H9 (cell line): ENCODE results near the gene PCCA. TPM values are rescaled to one million over a fixed set of nuclear protein-coding genes. Genes with fewer than 3 reads are reported as not detected.

Experiments
- DNase-seq: peaks from one replicate; pipeline ENCODE4 v3.0.0-alpha.2; 2017
- H2AFZ ChIP-seq: one replicate; pipeline ENCODE4 v1.6.1; 2013; ENCODE audit warnings: mild to moderate bottlenecking, low read length, control low read depth, moderate library complexity
- H2AK5ac ChIP-seq: 2 replicates; pipeline ENCODE4 v1.6.1; 2013; ENCODE audit warnings: low read length, control low read depth, mixed read lengths; ENCODE audit not compliant: insufficient read length
- H2BK120ac ChIP-seq: one replicate; pipeline ENCODE4 v1.6.1; 2013; ENCODE audit warnings: low read depth, mild to moderate bottlenecking, low read length, control low read depth, inconsistent platforms; ENCODE audit not compliant: poor library complexity, severe bottlenecking
- H2BK12ac ChIP-seq: 2 replicates; pipeline ENCODE4 v1.6.1; 2013; ENCODE audit warnings: low read length, control low read depth, mixed read lengths, low read depth; ENCODE audit not compliant: insufficient read length
- H2BK15ac ChIP-seq: 2 replicates; pipeline ENCODE4 v1.6.1; 2013; ENCODE audit warnings: low read depth, low read length, control low read depth
- H2BK20ac ChIP-seq: one replicate; pipeline ENCODE4 v1.6.1; 2013; ENCODE audit warnings: low read depth, mild to moderate bottlenecking, low read length, control low read depth, inconsistent platforms; ENCODE audit not compliant: poor library complexity, severe bottlenecking
- H2BK5ac ChIP-seq: 2 replicates; pipeline ENCODE4 v1.6.1; 2013; ENCODE audit warnings: low read length, control low read depth, mixed read lengths; ENCODE audit not compliant: insufficient read length
- H3K14ac ChIP-seq: 2 replicates; pipeline ENCODE4 v1.6.1; 2013; ENCODE audit warnings: low read length, control low read depth; ENCODE audit not compliant: insufficient read depth
- H3K18ac ChIP-seq: 2 replicates; pipeline ENCODE4 v1.6.1; 2013; ENCODE audit warnings: low read depth, mild to moderate bottlenecking, mixed read lengths, low read length, control low read depth; ENCODE audit not compliant: insufficient read length
- H3K23ac ChIP-seq: 2 replicates; pipeline ENCODE4 v1.6.1; 2013; ENCODE audit warnings: low read length, control low read depth, mixed read lengths, low read depth; ENCODE audit not compliant: insufficient read length
- H3K23me2 ChIP-seq: 2 replicates; pipeline ENCODE4 v1.6.1; 2013; ENCODE audit warnings: low read depth, mild to moderate bottlenecking, mixed read lengths, low read length, control low read depth; ENCODE audit not compliant: insufficient read length, poor library complexity, severe bottlenecking
- H3K27ac ChIP-seq: 2 replicates; pipeline ENCODE4 v1.5.1; 2013; ENCODE audit warnings: low read length, control low read depth, mixed read lengths, low read depth; ENCODE audit not compliant: insufficient read length
- H3K27me3 ChIP-seq: 2 replicates; pipeline ENCODE4 v1.6.1; 2013; ENCODE audit warnings: low read length, control low read depth, inconsistent platforms; ENCODE audit not compliant: insufficient read depth
- H3K4ac ChIP-seq: 2 replicates; pipeline ENCODE4 v1.6.1; 2013; ENCODE audit warnings: low read depth, mild to moderate bottlenecking, control low read depth, inconsistent platforms, low read length, moderate library complexity
- H3K4me1 ChIP-seq: 2 replicates; pipeline ENCODE4 v1.6.1; 2013; ENCODE audit warnings: low read length, control low read depth, inconsistent platforms; ENCODE audit not compliant: insufficient read depth
- H3K4me2 ChIP-seq: 2 replicates; pipeline ENCODE4 v1.6.1; 2013; ENCODE audit warnings: low read length, control low read depth, mixed read lengths; ENCODE audit not compliant: insufficient read length, insufficient read depth
- H3K56ac ChIP-seq: 2 replicates; pipeline ENCODE4 v1.6.1; 2013; ENCODE audit warnings: low read depth, mild to moderate bottlenecking, mixed read lengths, low read length, control low read depth; ENCODE audit not compliant: insufficient read length
- H3K79me1 ChIP-seq: 2 replicates; pipeline ENCODE4 v1.6.1; 2013; ENCODE audit warnings: low read depth, mild to moderate bottlenecking, moderate library complexity, low read length, control low read depth, inconsistent platforms; ENCODE audit not compliant: insufficient read depth, poor library complexity, severe bottlenecking
- H3K79me2 ChIP-seq: 2 replicates; pipeline ENCODE4 v1.6.1; 2013; ENCODE audit warnings: low read length, control low read depth, inconsistent platforms; ENCODE audit not compliant: insufficient read depth
- H3K9ac ChIP-seq: 2 replicates; pipeline ENCODE4 v1.6.1; 2013; ENCODE audit warnings: low read length, control low read depth, mixed read lengths; ENCODE audit not compliant: insufficient read length; ENCODE audit errors: extremely low read depth
- H3K9me3 ChIP-seq: one replicate; pipeline ENCODE4 v1.6.1; 2013; ENCODE audit warnings: low read depth, low read length, inconsistent platforms; ENCODE audit not compliant: control insufficient read depth
- H3T11ph ChIP-seq: one replicate; pipeline ENCODE4 v1.6.1; 2013; ENCODE audit warnings: mild to moderate bottlenecking, low read length, control low read depth, inconsistent platforms
- H4K20me1 ChIP-seq: one replicate; pipeline ENCODE4 v1.6.1; 2013; ENCODE audit not compliant: control insufficient read depth, insufficient read length, insufficient read depth
- H4K5ac ChIP-seq: 2 replicates; pipeline ENCODE4 v1.6.1; 2013; ENCODE audit warnings: low read depth, mild to moderate bottlenecking, mixed read lengths, low read length, control low read depth; ENCODE audit not compliant: insufficient read length
- H4K8ac ChIP-seq: replicated peaks from 2 replicates; pipeline ENCODE4 v1.6.1; 2013; ENCODE audit warnings: low read length, control low read depth, mixed read lengths, low read depth; ENCODE audit not compliant: insufficient read length
- H4K91ac ChIP-seq: 2 replicates; pipeline ENCODE4 v1.6.1; 2013; ENCODE audit warnings: low read depth, mild to moderate bottlenecking, moderate library complexity, mixed read lengths, low read length, control low read depth; ENCODE audit not compliant: insufficient read length
- H3K27ac Mint-ChIP-seq, 3 experiments: 2 replicates in 2 of 3; 3 replicates in 1 of 3; pipeline ENCODE4 v1.8.0; 2020 to 2021; ENCODE audit warnings: mixed read lengths in 3 of 3, mild to moderate bottlenecking in 1 of 3, moderate library complexity in 1 of 3
- H3K27me3 Mint-ChIP-seq: 2 replicates; pipeline ENCODE4 v1.8.0; 2021; ENCODE audit warnings: low read depth, mild to moderate bottlenecking, moderate library complexity, mixed read lengths
- H3K36me3 Mint-ChIP-seq, 3 experiments: 2 replicates in 2 of 3; 3 replicates in 1 of 3; pipeline ENCODE4 v1.8.0; 2020 to 2021; ENCODE audit warnings: low read depth in 3 of 3, mixed read lengths in 3 of 3; ENCODE audit not compliant: insufficient read depth in 1 of 3
- H3K4me1 Mint-ChIP-seq, 2 experiments: 2 replicates each; pipeline ENCODE4 v1.8.0; 2020; ENCODE audit warnings: mixed read lengths in 2 of 2
- H3K4me3 Mint-ChIP-seq, 2 experiments: 2 replicates in 1 of 2; 3 replicates in 1 of 2; pipeline ENCODE4 v1.8.0; 2020 to 2021; ENCODE audit warnings: mild to moderate bottlenecking in 2 of 2, mixed read lengths in 2 of 2, moderate library complexity in 1 of 2
- H3K9me3 Mint-ChIP-seq, 2 experiments: 2 replicates in 1 of 2; 3 replicates in 1 of 2; pipeline ENCODE4 v1.8.0; 2020; ENCODE audit warnings: mild to moderate bottlenecking in 2 of 2, mixed read lengths in 2 of 2, moderate library complexity in 1 of 2
- WGBS: extraction: QIAGEN DNeasy Blood & Tissue Kit; methylation state at CpG from one replicate; pipeline ENCODE4 v1.1.7; 2013; ENCODE audit warnings: missing lambda C conversion rate, low lambda C conversion rate, mixed read lengths; ENCODE audit not compliant: insufficient read length; ENCODE audit errors: extremely low coverage; 5-methylcytosine and 5-hydroxymethylcytosine counted together
- total RNA-seq: library from RNA; stranded (reverse); gene quantifications from 2 replicates; pipeline ENCODE4 v1.2.1, GENCODE V29; 2021
- TF ChIP-seq, protein P1 (sequence below): fragments of 200-600 bp; sonication (generic); conservative IDR thresholded peaks from 3 replicates; pipeline ENCODE4 v1.8.0; 2021; ENCODE audit warnings: antibody characterized with exemption, mild to moderate bottlenecking

PCCA gene
- total RNA-seq, 1 experiment from 2014 or later, result 56.5 TPM

DNA sequence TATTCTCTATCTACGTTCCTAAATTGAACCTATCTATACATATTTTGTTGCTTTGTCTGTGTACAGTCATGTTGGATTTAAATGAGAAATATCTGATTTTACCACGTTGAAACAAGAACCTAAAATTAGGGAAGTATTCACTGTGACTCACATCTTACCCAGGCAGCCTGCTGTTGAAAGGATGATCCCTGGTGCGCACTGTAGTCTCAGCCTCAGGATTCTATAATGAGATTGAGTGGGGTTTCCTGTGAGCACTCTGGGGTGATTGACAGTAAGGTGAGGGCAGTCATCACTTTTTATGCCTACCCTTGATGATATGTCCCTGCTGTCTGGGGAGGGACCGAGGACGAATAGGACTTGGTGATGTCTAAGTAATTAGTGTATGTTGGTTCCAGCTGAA, 35.4 kb downstream of the PCCA start:
- Histone ChIP-seq H2BK20ac (no peak overlapping the region), H2BK120ac (no peak overlapping the region), H3K23ac (no peak overlapping the region), H3K27ac (no peak overlapping the region), H2BK15ac (no peak overlapping the region), H3K23me2 (no peaks in the 10 kb centered on the region), H4K5ac (no peak overlapping the region), H2BK12ac (no peak overlapping the region), H3K56ac (no peak overlapping the region), H3K79me1 (peaks cover 3% of the 10 kb centered on the region), H3K14ac (no peak overlapping the region), H3K9ac (no peak overlapping the region), H2BK5ac (peak overlapping the region; percentile 53), H3T11ph (no peak overlapping the region), H2AK5ac (no peak overlapping the region), H4K8ac (no peak overlapping the region), H3K4ac (no peak overlapping the region), H4K91ac (no peak overlapping the region), H3K79me2 (no peaks in the 10 kb centered on the region), H2AFZ (no peak overlapping the region), H3K4me1 (peaks cover under 1% of the 10 kb centered on the region; the same call in 1 of the 2 replicates), H3K18ac (no peak overlapping the region), H3K9me3 (no peaks in the 10 kb centered on the region), H3K4me2 (no peak overlapping the region), H4K20me1 (no peaks in the 10 kb centered on the region), H3K27me3 (no peaks in the 10 kb centered on the region)
- H3K27ac Mint-ChIP-seq, result peak overlapping the region in 2 of 3 experiments; percentile 69 to 82; a peak in 2 of 7 replicates
- peaks cover 14 to 25% of the 10 kb centered on the region in 2 experiments for H3K4me1 Mint-ChIP-seq
- DNase-seq, result no peak
- H3K36me3 Mint-ChIP-seq, result peaks cover 26 to 31% (median 29%) of the 10 kb centered on the region in 3 experiments
- TF ChIP-seq, protein P1, sequence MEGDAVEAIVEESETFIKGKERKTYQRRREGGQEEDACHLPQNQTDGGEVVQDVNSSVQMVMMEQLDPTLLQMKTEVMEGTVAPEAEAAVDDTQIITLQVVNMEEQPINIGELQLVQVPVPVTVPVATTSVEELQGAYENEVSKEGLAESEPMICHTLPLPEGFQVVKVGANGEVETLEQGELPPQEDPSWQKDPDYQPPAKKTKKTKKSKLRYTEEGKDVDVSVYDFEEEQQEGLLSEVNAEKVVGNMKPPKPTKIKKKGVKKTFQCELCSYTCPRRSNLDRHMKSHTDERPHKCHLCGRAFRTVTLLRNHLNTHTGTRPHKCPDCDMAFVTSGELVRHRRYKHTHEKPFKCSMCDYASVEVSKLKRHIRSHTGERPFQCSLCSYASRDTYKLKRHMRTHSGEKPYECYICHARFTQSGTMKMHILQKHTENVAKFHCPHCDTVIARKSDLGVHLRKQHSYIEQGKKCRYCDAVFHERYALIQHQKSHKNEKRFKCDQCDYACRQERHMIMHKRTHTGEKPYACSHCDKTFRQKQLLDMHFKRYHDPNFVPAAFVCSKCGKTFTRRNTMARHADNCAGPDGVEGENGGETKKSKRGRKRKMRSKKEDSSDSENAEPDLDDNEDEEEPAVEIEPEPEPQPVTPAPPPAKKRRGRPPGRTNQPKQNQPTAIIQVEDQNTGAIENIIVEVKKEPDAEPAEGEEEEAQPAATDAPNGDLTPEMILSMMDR, result no peak
- no CpG with 5 or more reads among the region's 5 CpGs for WGBS
- H3K27me3 Mint-ChIP-seq, result no peaks in the 10 kb centered on the region
- no peak overlapping the region; a peak in 1 of 5 replicates for H3K4me3 Mint-ChIP-seq
- peaks cover 12 to 13% of the 10 kb centered on the region in 2 experiments for H3K9me3 Mint-ChIP-seq
